HEK293 (cell line): ENCODE results near the gene DPYSL3.

Experiments used
- CTCF ChIA-PET: fragments of 350-600 bp; formaldehyde crosslinking; extraction: SDS; loops from one replicate; lab custom pipeline; 2021; ENCODE audit warnings: antibody characterized with exemption; lab: Yijun Ruan, JAX
- POLR2A ChIA-PET: fragments of 300-600 bp; formaldehyde crosslinking; extraction: SDS; loops from one replicate; lab custom pipeline; 2020; ENCODE audit warnings: antibody characterized with exemption, inconsistent platforms; lab: Yijun Ruan, JAX
- H3K27ac ChIP-seq: fragments of 200-500 bp; sonication (Bioruptor generic); 2 replicates; pipeline ENCODE4 v1.5.1; 2014; ENCODE audit warnings: low read depth, low read length, control low read depth, inconsistent platforms; ENCODE audit errors: extremely low read depth
- H3K36me3 ChIP-seq, 2 experiments: fragments of 200-500 bp in 1 of 2; sonication (Bioruptor generic) in 1 of 2; 1 replicate in 1 of 2; 2 replicates in 1 of 2; pipeline ENCODE4 v1.5.1; 2014 to 2017; ENCODE audit warnings: inconsistent platforms in 2 of 2, low read length in 2 of 2; ENCODE audit not compliant: control insufficient read depth in 2 of 2, insufficient read depth in 1 of 2
- H3K4me1 ChIP-seq: fragments of 200-500 bp; sonication (Bioruptor generic); 2 replicates; pipeline ENCODE4 v1.5.1; 2014; ENCODE audit warnings: mild to moderate bottlenecking, low read length, inconsistent platforms; ENCODE audit not compliant: control insufficient read depth, insufficient read depth
- H3K4me3 ChIP-seq: 2 replicates; pipeline ENCODE4 v1.5.1; 2011; ENCODE audit warnings: low read depth, mild to moderate bottlenecking, control low read depth, low read length, moderate library complexity
- H3K9me3 ChIP-seq: fragments of 200-500 bp; sonication (Bioruptor generic); 2 replicates; pipeline ENCODE4 v1.5.1; 2014; ENCODE audit warnings: low read depth, low read length, inconsistent platforms; ENCODE audit not compliant: control insufficient read depth, insufficient read depth
- KLF8 ChIP-seq: fragments of 450-650 bp; formaldehyde crosslinking; IDR thresholded peaks from 2 replicates; pipeline ENCODE4 v1.5.1; 2016; ENCODE audit warnings: missing biosample characterization, missing genetic modification characterization
- SCRT2 ChIP-seq: fragments of 450-650 bp; formaldehyde crosslinking; IDR thresholded peaks from 2 replicates; pipeline ENCODE4 v1.5.1; 2016; ENCODE audit warnings: missing biosample characterization, missing genetic modification characterization
- SETDB1 ChIP-seq: IDR thresholded peaks from one replicate; pipeline ENCODE4 v1.6.1; 2017; ENCODE audit warnings: mild to moderate bottlenecking, low read length, moderate library complexity, mixed read lengths; ENCODE audit not compliant: insufficient read length
- ZEB2 ChIP-seq: fragments of 450-650 bp; formaldehyde crosslinking; IDR thresholded peaks from 2 replicates; pipeline ENCODE4 v1.5.1; 2016; ENCODE audit warnings: missing biosample characterization, missing genetic modification characterization
- ZNF10 ChIP-seq: fragments of 450-650 bp; formaldehyde crosslinking; IDR thresholded peaks from 2 replicates; pipeline ENCODE4 v1.5.1; 2017; ENCODE audit warnings: missing biosample characterization, missing genetic modification characterization
- ZNF138 ChIP-seq: fragments of 450-650 bp; formaldehyde crosslinking; IDR thresholded peaks from 2 replicates; pipeline ENCODE4 v1.5.1; 2016; ENCODE audit warnings: missing biosample characterization, missing genetic modification characterization, borderline replicate concordance
- ZNF146 ChIP-seq: fragments of 450-650 bp; formaldehyde crosslinking; IDR thresholded peaks from 2 replicates; pipeline ENCODE4 v1.5.1; 2016; ENCODE audit warnings: missing biosample characterization, missing genetic modification characterization
- ZNF155 ChIP-seq: fragments of 450-650 bp; formaldehyde crosslinking; IDR thresholded peaks from 2 replicates; pipeline ENCODE4 v1.5.1; 2016; ENCODE audit warnings: missing biosample characterization, missing genetic modification characterization
- ZNF16 ChIP-seq: fragments of 450-650 bp; formaldehyde crosslinking; IDR thresholded peaks from 2 replicates; pipeline ENCODE4 v1.5.1; 2016; ENCODE audit warnings: low read depth, missing biosample characterization, missing genetic modification characterization
- ZNF175 ChIP-seq: fragments of 450-650 bp; formaldehyde crosslinking; IDR thresholded peaks from 2 replicates; pipeline ENCODE4 v1.5.1; 2016; ENCODE audit warnings: missing biosample characterization, missing genetic modification characterization
- ZNF2 ChIP-seq: fragments of 450-650 bp; formaldehyde crosslinking; IDR thresholded peaks from 2 replicates; pipeline ENCODE4 v1.5.1; 2016; ENCODE audit warnings: missing biosample characterization, missing genetic modification characterization
- ZNF24 ChIP-seq: fragments of 450-650 bp; formaldehyde crosslinking; IDR thresholded peaks from 2 replicates; pipeline ENCODE4 v1.5.1; 2016; ENCODE audit warnings: missing biosample characterization, missing genetic modification characterization
- ZNF280D ChIP-seq: fragments of 450-650 bp; formaldehyde crosslinking; IDR thresholded peaks from 2 replicates; pipeline ENCODE4 v1.5.1; 2016; ENCODE audit warnings: missing biosample characterization, missing genetic modification characterization
- ZNF350 ChIP-seq: fragments of 450-650 bp; formaldehyde crosslinking; IDR thresholded peaks from 2 replicates; pipeline ENCODE4 v1.5.0; 2017; ENCODE audit warnings: missing biosample characterization, mild to moderate bottlenecking, missing genetic modification characterization
- ZNF510 ChIP-seq: fragments of 450-650 bp; formaldehyde crosslinking; IDR thresholded peaks from 2 replicates; pipeline ENCODE4 v1.5.1; 2018; ENCODE audit warnings: mild to moderate bottlenecking, missing genetic modification characterization, missing biosample characterization; ENCODE audit not compliant: insufficient replicate concordance
- ZNF521 ChIP-seq: fragments of 450-650 bp; formaldehyde crosslinking; IDR thresholded peaks from 2 replicates; pipeline ENCODE4 v1.5.1; 2017; ENCODE audit warnings: missing biosample characterization, mild to moderate bottlenecking, missing genetic modification characterization
- ZNF596 ChIP-seq: fragments of 450-650 bp; IDR thresholded peaks from 2 replicates; pipeline ENCODE4 v1.5.0; 2018; ENCODE audit warnings: missing biosample characterization, mild to moderate bottlenecking, missing genetic modification characterization, moderate library complexity
- ZNF658 ChIP-seq: fragments of 450-650 bp; formaldehyde crosslinking; IDR thresholded peaks from 2 replicates; pipeline ENCODE4; 2016; ENCODE audit warnings: missing biosample characterization, missing genetic modification characterization
- ZNF768 ChIP-seq: fragments of 450-650 bp; formaldehyde crosslinking; IDR thresholded peaks from 2 replicates; pipeline ENCODE4 v1.5.1; 2018; ENCODE audit warnings: missing biosample characterization, mild to moderate bottlenecking, missing genetic modification characterization
- ZNF776 ChIP-seq: fragments of 450-650 bp; formaldehyde crosslinking; IDR thresholded peaks from 2 replicates; pipeline ENCODE4 v1.5.0; 2017; ENCODE audit warnings: missing biosample characterization, missing genetic modification characterization, borderline replicate concordance
- ZNF777 ChIP-seq: fragments of 450-650 bp; formaldehyde crosslinking; IDR thresholded peaks from 2 replicates; pipeline ENCODE4 v1.5.1; 2017; ENCODE audit warnings: missing biosample characterization, missing genetic modification characterization, borderline replicate concordance
- ZNF791 ChIP-seq: fragments of 450-650 bp; formaldehyde crosslinking; IDR thresholded peaks from 2 replicates; pipeline ENCODE4 v1.5.1; 2016; ENCODE audit warnings: missing biosample characterization, missing genetic modification characterization
- ZNF792 ChIP-seq: fragments of 450-650 bp; formaldehyde crosslinking; IDR thresholded peaks from 2 replicates; pipeline ENCODE4 v1.5.1; 2016; ENCODE audit warnings: missing biosample characterization, missing genetic modification characterization
- TF ChIP-seq, protein P1 (sequence below): fragments of 450-650 bp; formaldehyde crosslinking; IDR thresholded peaks from 2 replicates; pipeline ENCODE4 v1.5.1; 2016; ENCODE audit warnings: missing biosample characterization, missing genetic modification characterization

DPYSL3 gene

GRCh38 chr5:147485814-147486213 lies 24.1 kb downstream of the DPYSL3 start:
- H3K4me1 ChIP-seq = peaks cover 21% of the 10 kb centered on the region
- CTCF ChIA-PET = interaction anchor here (0.5 to 0.7 kb wide), 3 partner anchors 20 to 294 kb away, joined by 3 read pairs; no protein-coding TSS in a partner anchor

DNA sequence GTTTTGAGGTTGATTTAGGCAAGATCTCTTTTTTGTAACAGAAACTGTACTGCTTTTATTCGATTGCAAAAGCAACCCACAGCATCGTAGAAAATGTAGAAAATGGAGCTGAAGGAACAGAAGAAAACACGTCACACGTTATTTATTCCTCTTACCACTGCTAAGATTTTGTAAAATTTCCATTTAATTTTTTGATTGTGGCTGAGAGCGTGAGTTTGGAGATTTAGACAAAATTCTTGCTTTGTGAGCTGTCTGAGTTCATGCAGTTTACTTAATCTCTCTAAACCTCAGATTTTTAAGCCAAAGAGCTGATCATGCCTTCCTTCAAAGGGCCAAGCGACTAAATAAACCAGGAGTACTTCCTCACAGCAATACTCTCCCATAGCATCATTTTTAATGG lies 24.8 kb downstream of the DPYSL3 start:
- Histone ChIP-seq H3K36me3 (no peaks in the 10 kb centered on the region), H3K4me1 (peaks cover 13% of the 10 kb centered on the region), H3K4me3 (no peak overlapping the region), H3K9me3 (no peaks in the 10 kb centered on the region), H3K27ac (no peak overlapping the region)
- TF ChIP-seq SETDB1 = no peak
- TF ChIP-seq ZNF350 (tag by site-specific recombination) = no peak
- ChIA-PET CTCF (interaction anchor here (0.5 to 0.7 kb wide), 3 partner anchors 25 to 294 kb away, joined by 3 to 5 read pairs (median 3); no protein-coding TSS in a partner anchor), POLR2A (no interaction called here)

More at GRCh38 chr5:147485814-147486213, 24.1 kb downstream of the DPYSL3 start:
- POLR2A ChIA-PET = no interaction called here
- no peak for TF ChIP-seq ZNF10
- TF ChIP-seq ZNF146 (tag by site-specific recombination) = peak; percentile 77; the same call in 1 of the 2 replicates
- TF ChIP-seq ZNF138 (tag by site-specific recombination) = no peak
- Histone ChIP-seq H3K27ac (no peak overlapping the region), H3K9me3 (no peaks in the 10 kb centered on the region), H3K4me3 (no peak overlapping the region), H3K36me3 (no peaks in the 10 kb centered on the region)

GRCh38 chr5:147484708-147485020 lies 25.2 kb downstream of the DPYSL3 start:
- Histone ChIP-seq H3K4me3 (no peak overlapping the region), H3K9me3 (no peaks in the 10 kb centered on the region), H3K36me3 (no peaks in the 10 kb centered on the region), H3K4me1 (peaks cover 11% of the 10 kb centered on the region), H3K27ac (no peak overlapping the region)
- TF ChIP-seq ZNF155 (tag by site-specific recombination) = no peak
- no peak for TF ChIP-seq ZNF777 (tag by site-specific recombination)
- no peak for TF ChIP-seq ZNF768 (tag by site-specific recombination)
- TF ChIP-seq ZNF2 (tag by site-specific recombination) = no peak
- TF ChIP-seq ZNF658 (tag by site-specific recombination) = no peak
- no peak for TF ChIP-seq ZNF24
- no peak for TF ChIP-seq ZNF521 (tag by site-specific recombination)
- POLR2A ChIA-PET = no interaction called here
- CTCF ChIA-PET = interaction anchor here (0.7 kb wide), 1 partner anchor 26 kb away, joined by 5 read pairs; no protein-coding TSS in a partner anchor

DNA sequence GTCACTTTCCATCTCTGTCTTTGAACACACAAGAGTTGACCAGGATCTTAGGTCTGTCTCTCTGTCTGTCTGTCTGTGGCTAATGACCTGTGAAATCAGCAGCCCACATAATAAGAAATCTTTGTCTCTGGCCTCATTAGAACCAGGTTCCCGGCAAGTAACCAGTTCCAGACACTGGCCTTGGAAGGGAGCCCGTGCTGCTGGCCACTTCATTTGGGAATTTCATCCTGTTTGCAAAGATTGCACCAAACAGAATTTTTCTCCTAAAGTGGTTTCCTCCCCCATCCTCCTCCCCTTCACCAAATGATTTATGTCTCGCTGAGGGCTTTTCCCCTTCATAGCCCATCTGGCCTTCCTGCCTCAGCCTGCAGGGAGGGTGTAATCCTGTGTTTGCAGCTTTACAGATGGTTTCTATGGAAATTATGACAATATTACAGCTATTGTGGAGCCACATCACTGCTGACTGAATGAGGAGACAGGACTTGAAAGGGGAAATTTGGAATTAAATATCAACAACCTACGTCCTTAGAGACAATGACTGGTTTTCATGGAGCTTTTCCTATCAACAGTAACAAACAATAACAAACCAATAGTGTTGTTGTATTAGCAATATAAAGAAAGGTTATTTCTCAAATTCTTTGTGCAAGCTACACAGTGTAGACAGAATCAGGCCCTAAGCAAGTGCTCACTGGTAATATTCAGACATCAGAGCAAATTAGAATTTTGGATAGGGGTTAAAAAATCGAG lies 25.7 kb downstream of the DPYSL3 start:
- H3K9me3 ChIP-seq = no peaks in the 10 kb centered on the region
- H3K4me1 ChIP-seq = peaks cover 12% of the 10 kb centered on the region
- no peaks in the 10 kb centered on the region for H3K36me3 ChIP-seq
- POLR2A ChIA-PET = no interaction called here
- no peak overlapping the region for H3K4me3 ChIP-seq
- CTCF ChIA-PET = interaction anchor here (0.9 kb wide), 1 partner anchor 11 kb away, joined by 3 read pairs; no protein-coding TSS in a partner anchor
- no peak overlapping the region for H3K27ac ChIP-seq
- TF ChIP-seq KLF8 (tag by site-specific recombination) (no peak), ZNF16 (tag by site-specific recombination) (no peak), ZNF776 (tag by site-specific recombination) (no peak), ZEB2 (no peak), ZNF792 (tag by site-specific recombination) (no peak), ZNF596 (tag by site-specific recombination) (no peak), ZNF768 (tag by site-specific recombination) (no peak), ZNF510 (tag by site-specific recombination) (no peak), ZNF280D (no peak), ZNF175 (no peak), SCRT2 (tag by site-specific recombination) (no peak), ZNF791 (no peak)
- TF ChIP-seq, protein P1, sequence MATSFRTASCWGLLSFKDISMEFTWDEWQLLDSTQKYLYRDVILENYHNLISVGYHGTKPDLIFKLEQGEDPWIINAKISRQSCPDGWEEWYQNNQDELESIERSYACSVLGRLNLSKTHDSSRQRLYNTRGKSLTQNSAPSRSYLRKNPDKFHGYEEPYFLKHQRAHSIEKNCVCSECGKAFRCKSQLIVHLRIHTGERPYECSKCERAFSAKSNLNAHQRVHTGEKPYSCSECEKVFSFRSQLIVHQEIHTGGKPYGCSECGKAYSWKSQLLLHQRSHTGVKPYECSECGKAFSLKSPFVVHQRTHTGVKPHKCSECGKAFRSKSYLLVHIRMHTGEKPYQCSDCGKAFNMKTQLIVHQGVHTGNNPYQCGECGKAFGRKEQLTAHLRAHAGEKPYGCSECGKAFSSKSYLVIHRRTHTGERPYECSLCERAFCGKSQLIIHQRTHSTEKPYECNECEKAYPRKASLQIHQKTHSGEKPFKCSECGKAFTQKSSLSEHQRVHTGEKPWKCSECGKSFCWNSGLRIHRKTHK = no peak
